Measurements from ENCODE around the gene PRKCB.

GRCh38 chr16:23914946-23915530, 79.3 kb downstream of the PRKCB start:
- TF ChIP-seq CTCF (conservative IDR thresholded peaks at IDR 0.05; ENCODE audit: low read length): no peak
- no peak for TF ChIP-seq EZH2phosphoT487 (IDR thresholded peaks at IDR 0.05; ENCODE audit: borderline replicate concordance, low read depth, low read length)

Measured in OCI-LY7 (cell line).